PFSK-1 (cell line): Measurements from ENCODE around the gene SPATS2L.

Experiments
- FOXP2 ChIP-seq: optimal IDR thresholded peaks from 2 replicates; pipeline ENCODE3; 2011; ENCODE audit warnings: borderline replicate concordance, control low read depth, inconsistent platforms; ENCODE audit not compliant: insufficient read depth; ENCODE audit errors: extremely low read length, extremely low read depth
- POLR2AphosphoS5 ChIP-seq: IDR thresholded peaks from 2 replicates; pipeline ENCODE4 v1.6.1; 2012; ENCODE audit warnings: low read depth, mild to moderate bottlenecking, control low read depth, low read length, moderate library complexity
- REST ChIP-seq, 2 experiments: IDR thresholded peaks; 2 replicates each; pipeline versions ENCODE4 v1.6.1 to v1.8.0; 2011 to 2012; ENCODE audit warnings: low read depth in 2 of 2, low read length in 2 of 2, control low read depth in 1 of 2, inconsistent platforms in 1 of 2, mild to moderate bottlenecking in 1 of 2, moderate library complexity in 1 of 2; ENCODE audit not compliant: insufficient read depth in 1 of 2
- SIN3A ChIP-seq: IDR thresholded peaks from 2 replicates; pipeline ENCODE4 v1.6.1; 2012; ENCODE audit warnings: mild to moderate bottlenecking, low read length, moderate library complexity, borderline replicate concordance; ENCODE audit not compliant: insufficient read depth
- TAF1 ChIP-seq: IDR thresholded peaks from 2 replicates; pipeline ENCODE4 v1.6.1; 2012; ENCODE audit warnings: low read length, control low read depth, borderline replicate concordance; ENCODE audit not compliant: insufficient read depth

The SPATS2L gene

GRCh38 chr2:200276472-200276871 is 30.0 kb upstream of the SPATS2L start:
- no peak for TF ChIP-seq FOXP2
- TF ChIP-seq POLR2AphosphoS5, result no peak
- no peak for TF ChIP-seq REST (IDR thresholded peaks at IDR 0.05; ENCODE audit: insufficient read depth in 1 of 2, low read depth in 2 of 2, low read length in 2 of 2)
- TF ChIP-seq SIN3A, result no peak
- TF ChIP-seq TAF1, result no peak

GRCh38 chr2:200278694-200279316 is 27.7 kb upstream of the SPATS2L start:
- no peak for TF ChIP-seq SIN3A
- no peak for TF ChIP-seq REST (IDR thresholded peaks at IDR 0.05; ENCODE audit: insufficient read depth in 1 of 2, low read depth in 2 of 2, low read length in 2 of 2)
- TF ChIP-seq FOXP2, result no peak
- TF ChIP-seq TAF1, result no peak
- no peak for TF ChIP-seq POLR2AphosphoS5

GRCh38 chr2:200279857-200280256 is 26.6 kb upstream of the SPATS2L start:
- no peak for TF ChIP-seq SIN3A
- no peak for TF ChIP-seq REST (IDR thresholded peaks at IDR 0.05; ENCODE audit: insufficient read depth in 1 of 2, low read depth in 2 of 2, low read length in 2 of 2)
- TF ChIP-seq POLR2AphosphoS5, result no peak
- TF ChIP-seq FOXP2, result no peak
- no peak for TF ChIP-seq TAF1

- no peak for TF ChIP-seq SIN3A
- TF ChIP-seq REST (IDR thresholded peaks at IDR 0.05; ENCODE audit: insufficient read depth in 1 of 2, low read depth in 2 of 2, low read length in 2 of 2), result no peak
- no peak for TF ChIP-seq POLR2AphosphoS5
- no peak for TF ChIP-seq TAF1
- no peak for TF ChIP-seq FOXP2
Observed at GRCh38 chr2:200286578-200286977, 19.9 kb upstream of the SPATS2L start.
